Astrocyte of the cerebellum (primary cell): ENCODE data around the gene PTPRK.
"Not testable (repeated sequence)": the region's sequence is repeated elsewhere in the genome, so short reads cannot be mapped to it uniquely, and the experiment has no call there.

Source experiments
- DNase-seq: peaks from one replicate; pipeline ENCODE4 v3.0.0-alpha.2; 2011; ENCODE audit warnings: low read depth
- H3K4me3 ChIP-seq: 2 replicates; pipeline ENCODE4 v1.5.1; 2011; ENCODE audit warnings: mild to moderate bottlenecking, low read depth, low read length, moderate library complexity
- in situ Hi-C: cut with HindIII; loops from 2 replicates; pipeline ENCODE4 v1.10.0; 2017; ENCODE audit warnings: low sequenced_read_pairs
- TF ChIP-seq, protein P1 (sequence below): IDR thresholded peaks from 2 replicates; pipeline ENCODE4 v1.5.1; 2012; ENCODE audit warnings: low read length, low read depth, moderate library complexity, mild to moderate bottlenecking; ENCODE audit errors: missing control alignments

The PTPRK gene

DNA sequence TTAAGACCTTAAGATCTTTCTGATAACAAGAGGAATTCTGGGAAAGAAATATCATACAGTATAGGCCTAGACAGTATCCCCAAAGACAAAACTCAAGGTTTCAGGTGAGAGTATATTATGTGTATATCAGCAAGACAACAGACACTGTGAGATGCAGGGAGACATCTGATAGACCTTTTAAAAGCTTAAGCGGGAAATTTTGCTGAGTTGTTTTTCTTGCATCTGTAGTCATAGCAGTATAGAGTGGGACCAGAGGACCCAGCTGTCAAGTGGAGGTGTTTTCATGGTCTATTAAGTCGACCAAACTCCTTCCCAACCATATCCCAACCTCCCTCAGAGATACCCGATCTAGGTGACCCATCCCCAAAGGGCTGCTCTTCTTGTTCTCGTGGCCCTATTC lies 521.4 kb downstream of the PTPRK start:
- TF ChIP-seq, protein P1, sequence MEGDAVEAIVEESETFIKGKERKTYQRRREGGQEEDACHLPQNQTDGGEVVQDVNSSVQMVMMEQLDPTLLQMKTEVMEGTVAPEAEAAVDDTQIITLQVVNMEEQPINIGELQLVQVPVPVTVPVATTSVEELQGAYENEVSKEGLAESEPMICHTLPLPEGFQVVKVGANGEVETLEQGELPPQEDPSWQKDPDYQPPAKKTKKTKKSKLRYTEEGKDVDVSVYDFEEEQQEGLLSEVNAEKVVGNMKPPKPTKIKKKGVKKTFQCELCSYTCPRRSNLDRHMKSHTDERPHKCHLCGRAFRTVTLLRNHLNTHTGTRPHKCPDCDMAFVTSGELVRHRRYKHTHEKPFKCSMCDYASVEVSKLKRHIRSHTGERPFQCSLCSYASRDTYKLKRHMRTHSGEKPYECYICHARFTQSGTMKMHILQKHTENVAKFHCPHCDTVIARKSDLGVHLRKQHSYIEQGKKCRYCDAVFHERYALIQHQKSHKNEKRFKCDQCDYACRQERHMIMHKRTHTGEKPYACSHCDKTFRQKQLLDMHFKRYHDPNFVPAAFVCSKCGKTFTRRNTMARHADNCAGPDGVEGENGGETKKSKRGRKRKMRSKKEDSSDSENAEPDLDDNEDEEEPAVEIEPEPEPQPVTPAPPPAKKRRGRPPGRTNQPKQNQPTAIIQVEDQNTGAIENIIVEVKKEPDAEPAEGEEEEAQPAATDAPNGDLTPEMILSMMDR: no peak
- no peak overlapping the region for H3K4me3 ChIP-seq
- in situ Hi-C loops: no loop called here
- no peak for DNase-seq

GRCh38 chr6:127997496-127998164 lies 522.8 kb downstream of the PTPRK start:
- TF ChIP-seq, protein P1: no peak
- DNase-seq: no peak
- in situ Hi-C loops: no loop called here
- no peak overlapping the region for H3K4me3 ChIP-seq

GRCh38 chr6:127996925-127997324 lies 523.5 kb downstream of the PTPRK start:
- TF ChIP-seq, protein P1: no peak

DNA sequence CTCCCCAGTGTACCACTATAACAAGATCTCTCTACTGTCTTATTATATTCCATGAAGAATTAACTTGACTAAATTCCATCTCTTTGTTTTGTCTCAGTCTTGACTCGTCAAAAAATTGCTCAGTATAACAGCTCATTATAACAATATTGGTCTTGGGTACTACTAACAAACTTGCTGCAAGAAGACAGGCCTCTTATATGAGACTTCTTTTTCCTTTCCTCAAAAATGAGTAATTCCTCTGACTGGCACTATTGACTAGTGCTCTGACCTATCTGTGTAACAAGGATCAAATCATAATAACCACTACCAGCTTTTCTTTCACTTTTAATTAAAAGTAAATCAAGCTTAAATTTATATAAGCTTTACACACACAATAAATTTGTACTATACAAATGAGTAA lies 528.3 kb downstream of the PTPRK start:
- no peak overlapping the region for H3K4me3 ChIP-seq
- no peak for DNase-seq
- TF ChIP-seq, protein P1: no peak
- in situ Hi-C loops: no loop called here

More at GRCh38 chr6:127996925-127997324, 523.5 kb downstream of the PTPRK start:
- in situ Hi-C loops: no loop called here
- DNase-seq: no peak
- no peak overlapping the region for H3K4me3 ChIP-seq

DNA sequence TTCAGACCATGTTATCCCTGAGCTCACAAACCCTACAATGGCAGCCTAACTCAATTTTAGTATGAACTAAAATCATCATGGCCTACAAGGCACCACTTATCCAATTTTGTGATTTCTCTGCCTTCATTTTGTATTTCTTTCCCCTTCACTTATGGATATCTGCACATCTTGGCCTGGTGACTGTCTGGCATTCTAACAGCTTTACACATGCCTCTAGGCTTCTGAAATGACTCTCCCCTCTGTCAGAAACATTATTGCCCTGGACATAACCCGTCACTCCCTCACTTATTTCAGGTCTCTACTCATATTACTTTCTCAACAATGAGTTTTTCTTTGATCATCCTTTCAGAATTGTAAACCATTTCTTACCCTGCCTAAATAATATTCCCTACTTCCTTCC lies 530.3 kb downstream of the PTPRK start:
- TF ChIP-seq, protein P1: no peak
- H3K4me3 ChIP-seq: no peak overlapping the region
- no peak for DNase-seq
- in situ Hi-C loops: no loop called here

DNA sequence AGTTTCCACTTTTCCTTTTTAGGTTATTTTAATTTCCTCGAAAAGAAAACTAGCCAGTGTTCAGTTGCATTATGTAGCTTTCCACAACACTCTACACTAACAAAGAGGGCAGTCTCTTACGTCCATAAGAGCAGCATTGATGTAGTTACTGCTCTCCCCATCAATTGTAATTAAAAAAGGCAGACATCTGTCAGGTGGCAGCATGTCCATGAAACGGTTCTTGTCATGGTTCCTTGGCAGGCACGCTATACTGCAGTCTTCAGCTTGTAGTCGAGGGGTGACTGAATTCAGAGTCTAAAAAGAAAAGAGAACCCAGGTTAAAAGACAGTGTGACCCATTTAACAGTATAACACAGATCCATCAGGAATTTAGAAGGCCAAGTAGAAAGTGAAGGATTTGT lies 539.4 kb downstream of the PTPRK start:
- in situ Hi-C loops: no loop called here
- H3K4me3 ChIP-seq: no peak overlapping the region
- TF ChIP-seq, protein P1: no peak
- DNase-seq: no peak

DNA sequence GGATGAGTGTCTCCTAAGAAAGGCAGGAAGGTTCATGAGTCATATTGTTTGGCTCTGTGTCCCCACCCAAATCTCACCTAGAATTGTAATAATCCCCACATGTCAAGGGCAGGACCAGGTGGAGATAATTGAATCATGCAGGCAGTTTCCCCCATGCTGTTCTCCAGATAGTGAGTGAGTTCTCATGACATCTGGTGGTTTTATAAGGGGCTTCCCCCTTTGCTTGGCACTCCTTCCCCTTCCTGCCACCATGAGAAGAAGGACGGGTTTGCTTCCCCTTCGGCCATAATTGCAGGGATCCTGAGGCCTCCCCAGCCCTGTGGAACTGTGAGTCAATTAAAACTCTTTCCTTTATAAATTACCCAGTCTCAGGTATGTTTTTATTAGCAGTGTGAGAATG lies 542.2 kb downstream of the PTPRK start:
- in situ Hi-C loops, DNase-seq, H3K4me3 ChIP-seq: not testable (repeated sequence)
